Measurements from ENCODE around the gene KRTAP9-9.

DNA sequence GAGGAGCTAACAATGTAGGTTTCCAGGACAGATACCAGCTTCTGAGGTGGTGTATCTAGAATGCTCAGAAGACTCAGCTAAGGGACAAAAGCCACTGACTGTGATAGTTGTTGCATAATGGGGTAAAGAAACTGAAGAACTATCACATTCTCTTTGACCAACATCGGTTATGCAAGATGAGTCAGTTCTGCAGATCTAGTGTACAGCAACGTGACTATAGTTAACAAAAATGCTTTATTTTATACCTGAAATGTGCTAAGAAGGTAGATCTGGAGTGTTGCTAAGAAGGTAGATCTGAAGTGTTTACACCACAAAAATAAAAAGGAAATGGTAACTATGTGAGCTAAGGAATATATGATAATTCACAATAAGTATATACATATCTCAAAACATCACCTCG is 12.5 kb downstream of the KRTAP9-9 start:
- TF ChIP-seq POLR2AphosphoS5 (IDR thresholded peaks at IDR 0.05) (no peak), POLR2A (IDR thresholded peaks at IDR 0.05) (no peak)
